ENCODE data around the gene SMYD3. TPM values are rescaled to one million over a fixed set of nuclear protein-coding genes. Genes with fewer than 3 reads are reported as not detected.

The SMYD3 gene
- total and polyA plus RNA-seq, 2 donors (not counting 1 experiment from before 2014, with no cell fraction given): 69.4 to 83.1 TPM

GRCh38 chr1:245700631-245701030 is 806.4 kb downstream of the SMYD3 start:
- TF ChIP-seq CTCF (conservative IDR thresholded peaks at IDR 0.05 in 1 of 2, IDR thresholded peaks at IDR 0.05 in 1 of 2; ENCODE audit: low read depth in 1 of 2, low read length in 2 of 2) (no peak), EZH2 (IDR thresholded peaks at IDR 0.05; ENCODE audit: low read length, missing control alignments) (no peak)
- Histone ChIP-seq H3K36me3 (ENCODE audit: control insufficient read depth, insufficient read depth, low read length) (no peaks in the 10 kb centered on the region), H3K4me1 (ENCODE audit: control insufficient read depth, extremely low read depth, insufficient read depth, low read length) (peaks cover 3% of the 10 kb centered on the region)

More at GRCh38 chr1:245700631-245701030, 806.4 kb downstream of the SMYD3 start:
- H3K4me2 ChIP-seq (ENCODE audit: extremely low read depth, insufficient read depth, low read length): no peak overlapping the region
- H3K79me2 ChIP-seq (ENCODE audit: control insufficient read depth, insufficient read depth, low read length): no peaks in the 10 kb centered on the region
- DNase-seq (ENCODE audit: low read depth in 2 of 2): no peak
- no peaks in the 10 kb centered on the region for H4K20me1 ChIP-seq (ENCODE audit: control insufficient read depth, extremely low read depth, insufficient read depth, low read length)
- H3K27me3 ChIP-seq (ENCODE audit: control insufficient read depth, insufficient read depth, low read length): no peaks in the 10 kb centered on the region
- no peak overlapping the region for H3K27ac ChIP-seq (ENCODE audit: insufficient read depth, low read length)
- H3K9ac ChIP-seq (ENCODE audit: insufficient read depth, low read length): no peak overlapping the region
- H2AFZ ChIP-seq (ENCODE audit: low read length): no peak overlapping the region
- H3K9me3 ChIP-seq (ENCODE audit: control insufficient read depth, insufficient read depth, low read depth, low read length): no peaks in the 10 kb centered on the region
- H3K4me3 ChIP-seq (replicated peaks in 1 of 4; ENCODE audit: control extremely low read depth in 1 of 4, insufficient read depth in 1 of 4, low read depth in 3 of 4, low read length in 4 of 4): no peak overlapping the region

Other genes starting within 250 kb of the SMYD3 start
- gene TFB2M, start 59.0 kb upstream of the SMYD3 start, total RNA-seq: 14.9 and 15.9 TPM in 2 replicates
- gene TFB2M, start 59.0 kb upstream of the SMYD3 start, polyA plus RNA-seq: 20.1 and 22.3 TPM in 2 replicates
- gene CNST, start 59.2 kb upstream of the SMYD3 start, total RNA-seq: 20.0 and 26.9 TPM in 2 replicates
- 20.2 and 33.9 TPM in 2 replicates for gene CNST, start 59.2 kb upstream of the SMYD3 start, polyA plus RNA-seq
- 43.7 and 58.0 TPM in 2 replicates for gene SCCPDH, start 217.1 kb upstream of the SMYD3 start, total RNA-seq
- 47.6 and 47.8 TPM in 2 replicates for gene SCCPDH, start 217.1 kb upstream of the SMYD3 start, polyA plus RNA-seq